ENCODE data around the gene NR3C2. TPM values are rescaled to one million over a fixed set of nuclear protein-coding genes. Genes with fewer than 3 reads are reported as not detected.

Gene NR3C2
- total and polyA plus RNA-seq, 10 of the 15 experiments (the other 5 are each of a cell fraction or from before 2014, with no cell fraction given) = 0.05 to 0.11 (median 0.08) TPM; not detected in 4

- no peaks in the 10 kb centered on the region for H3K79me2 ChIP-seq (ENCODE audit: control insufficient read depth, insufficient read depth, low read length)
- no peaks in the 10 kb centered on the region for H3K9me3 ChIP-seq (replicated peaks; ENCODE audit: control insufficient read depth, insufficient read depth, low read length)
- intact Hi-C loops (cut with micrococcal nuclease; ENCODE audit: unreplicated experiment) = no loop called here
- TF ChIP-seq ZBTB11 (CRISPR knock-in tag; IDR thresholded peaks at IDR 0.05) = no peak
- TF ChIP-seq, protein P1, sequence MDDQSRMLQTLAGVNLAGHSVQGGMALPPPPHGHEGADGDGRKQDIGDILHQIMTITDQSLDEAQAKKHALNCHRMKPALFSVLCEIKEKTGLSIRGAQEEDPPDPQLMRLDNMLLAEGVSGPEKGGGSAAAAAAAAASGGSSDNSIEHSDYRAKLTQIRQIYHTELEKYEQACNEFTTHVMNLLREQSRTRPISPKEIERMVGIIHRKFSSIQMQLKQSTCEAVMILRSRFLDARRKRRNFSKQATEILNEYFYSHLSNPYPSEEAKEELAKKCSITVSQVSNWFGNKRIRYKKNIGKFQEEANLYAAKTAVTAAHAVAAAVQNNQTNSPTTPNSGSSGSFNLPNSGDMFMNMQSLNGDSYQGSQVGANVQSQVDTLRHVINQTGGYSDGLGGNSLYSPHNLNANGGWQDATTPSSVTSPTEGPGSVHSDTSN (IDR thresholded peaks at IDR 0.05; ENCODE audit: insufficient replicate concordance, low read depth, low read length) = no peak
- TF ChIP-seq, protein P2, sequence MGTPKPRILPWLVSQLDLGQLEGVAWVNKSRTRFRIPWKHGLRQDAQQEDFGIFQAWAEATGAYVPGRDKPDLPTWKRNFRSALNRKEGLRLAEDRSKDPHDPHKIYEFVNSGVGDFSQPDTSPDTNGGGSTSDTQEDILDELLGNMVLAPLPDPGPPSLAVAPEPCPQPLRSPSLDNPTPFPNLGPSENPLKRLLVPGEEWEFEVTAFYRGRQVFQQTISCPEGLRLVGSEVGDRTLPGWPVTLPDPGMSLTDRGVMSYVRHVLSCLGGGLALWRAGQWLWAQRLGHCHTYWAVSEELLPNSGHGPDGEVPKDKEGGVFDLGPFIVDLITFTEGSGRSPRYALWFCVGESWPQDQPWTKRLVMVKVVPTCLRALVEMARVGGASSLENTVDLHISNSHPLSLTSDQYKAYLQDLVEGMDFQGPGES (IDR thresholded peaks at IDR 0.05) = no peak
- no peak for TF ChIP-seq WRNIP1 (IDR thresholded peaks at IDR 0.05; ENCODE audit: borderline replicate concordance, low read depth, low read length)
- TF ChIP-seq RCOR1 (conservative IDR thresholded peaks at IDR 0.05; ENCODE audit: low read depth, low read length) = no peak
- TF ChIP-seq EZH2 (IDR thresholded peaks at IDR 0.05; ENCODE audit: borderline replicate concordance, control insufficient read depth, low read depth, low read length) = no peak
- TF ChIP-seq ATF3 (IDR thresholded peaks at IDR 0.05; ENCODE audit: borderline replicate concordance, extremely low read depth, low read depth, low read length) = no peak
- no peak for TF ChIP-seq CEBPZ (IDR thresholded peaks at IDR 0.05; ENCODE audit: low read depth, low read length)
- TF ChIP-seq PRDM15 (CRISPR knock-in tag; IDR thresholded peaks at IDR 0.05) = no peak
- no peak for TF ChIP-seq CHD2 (IDR thresholded peaks at IDR 0.05; ENCODE audit: borderline replicate concordance, low read depth, low read length)
- H3K9ac ChIP-seq (ENCODE audit: control insufficient read depth, insufficient read depth, low read length) = no peak overlapping the region
- no peak overlapping the region for H3K4me3 ChIP-seq
- H3K4me1 ChIP-seq (ENCODE audit: control insufficient read depth, insufficient read depth, low read length) = peaks cover 4% of the 10 kb centered on the region; the same call in 1 of the 2 replicates
- POLR2A ChIA-PET = no interaction called here
- CTCF ChIA-PET = no interaction called here
- H3K36me3 ChIP-seq (ENCODE audit: control insufficient read depth in 2 of 2, insufficient read depth in 2 of 2, low read length in 1 of 2) = no peaks in the 10 kb centered on the region
- DNase-seq (ENCODE audit: low read depth, low spot score) (no peak), FAIRE-seq (no peak), ATAC-seq (no peak)
- H3K27ac ChIP-seq (ENCODE audit: control insufficient read depth, insufficient read depth) = no peak overlapping the region
- no peak overlapping the region for H3K4me2 ChIP-seq (ENCODE audit: control insufficient read depth, insufficient read depth)
- BruUV-seq (replicated peaks) = no TSS peak
- H3K27me3 ChIP-seq (replicated peaks in 1 of 2; ENCODE audit: control insufficient read depth in 2 of 2, insufficient read depth in 2 of 2, low read length in 1 of 2) = peaks cover 4 to 17% of the 10 kb centered on the region in 2 experiments; a peak in 3 of 4 replicates
- H4K20me1 ChIP-seq (ENCODE audit: control insufficient read depth, insufficient read depth) = no peaks in the 10 kb centered on the region
- in situ Hi-C loops (cut with MboI) = no loop called here
- SMC1A ChIA-PET (ENCODE audit: uncharacterized antibody, unreplicated experiment) = interaction anchor here (0.7 to 1.7 kb wide), 2 partner anchors 11 to 391 kb away, joined by 3 to 5 read pairs; no protein-coding TSS in a partner anchor
- no peak overlapping the region for H2AFZ ChIP-seq (ENCODE audit: control insufficient read depth, low read depth, low read length)
- RAD21 ChIA-PET (ENCODE audit: unreplicated experiment) = no interaction called here
Measured at GRCh38 chr4:148448141-148448540, 5.9 kb upstream of the NR3C2 start.
